Measurements from ENCODE around the gene IL17C. TPM values are rescaled to one million over a fixed set of nuclear protein-coding genes. Genes with fewer than 3 reads are reported as not detected.

Gene IL17C
- total RNA-seq, 4 donors from 2014 or later, result not detected

DNA sequence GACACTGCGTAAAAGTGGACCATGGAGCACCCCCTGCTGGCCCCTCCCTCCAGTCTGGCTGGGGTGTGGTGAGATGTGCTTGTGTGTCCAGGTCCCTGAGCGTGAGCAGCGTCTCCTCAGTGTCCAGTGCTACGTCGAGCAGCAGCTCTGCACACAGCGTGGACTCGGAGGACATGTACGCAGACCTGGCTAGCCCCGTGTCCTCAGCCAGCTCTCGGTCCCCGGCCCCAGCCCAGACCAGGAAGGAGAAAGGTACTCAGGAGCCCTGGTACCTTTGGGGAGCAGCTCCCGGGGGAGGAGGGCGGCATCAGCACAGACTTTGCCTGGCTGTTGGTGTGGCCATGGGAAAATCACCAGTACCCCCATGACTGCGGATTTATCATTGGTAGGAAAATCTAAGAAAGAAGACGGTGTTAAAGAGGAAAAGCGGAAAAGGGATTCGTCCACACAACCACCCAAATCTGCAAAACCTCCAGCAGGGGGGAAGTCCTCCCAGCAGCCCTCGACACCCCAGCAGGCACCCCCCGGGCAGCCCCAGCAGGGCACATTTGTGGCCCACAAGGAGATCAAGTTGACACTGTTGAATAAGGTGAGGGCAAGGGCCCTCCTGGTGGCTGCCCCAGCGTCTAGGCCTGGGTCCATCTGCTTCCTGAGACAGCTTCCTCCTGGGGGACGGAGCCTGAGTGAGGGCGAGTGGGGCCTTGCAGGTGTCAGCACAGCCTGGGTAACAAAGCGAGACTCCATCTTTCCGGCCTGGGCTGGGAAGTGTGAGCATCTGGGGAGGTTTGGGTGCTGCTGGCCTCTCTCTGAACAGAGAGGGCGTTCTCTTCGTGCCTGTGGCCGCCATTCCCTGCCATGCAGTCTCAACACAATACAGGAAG lies 10.6 kb upstream of the IL17C start:
- Histone ChIP-seq H3K4me1 (no peaks in the 10 kb centered on the region), H3K27me3 (no peaks in the 10 kb centered on the region), H3K9me3 (no peaks in the 10 kb centered on the region), H3K4me3 (no peak overlapping the region), H3K27ac (no peak overlapping the region), H3K36me3 (peaks cover 0 to 100% of the 10 kb centered on the region in 2 donors)
- WGBS, 2 donors (ENCODE audit: low coverage in 1 of 2), result 97% methylated on average over 4 of the region's 27 CpGs; no CpG with 5 or more reads in 1 of the 2 donors
- TF ChIP-seq, protein P1, sequence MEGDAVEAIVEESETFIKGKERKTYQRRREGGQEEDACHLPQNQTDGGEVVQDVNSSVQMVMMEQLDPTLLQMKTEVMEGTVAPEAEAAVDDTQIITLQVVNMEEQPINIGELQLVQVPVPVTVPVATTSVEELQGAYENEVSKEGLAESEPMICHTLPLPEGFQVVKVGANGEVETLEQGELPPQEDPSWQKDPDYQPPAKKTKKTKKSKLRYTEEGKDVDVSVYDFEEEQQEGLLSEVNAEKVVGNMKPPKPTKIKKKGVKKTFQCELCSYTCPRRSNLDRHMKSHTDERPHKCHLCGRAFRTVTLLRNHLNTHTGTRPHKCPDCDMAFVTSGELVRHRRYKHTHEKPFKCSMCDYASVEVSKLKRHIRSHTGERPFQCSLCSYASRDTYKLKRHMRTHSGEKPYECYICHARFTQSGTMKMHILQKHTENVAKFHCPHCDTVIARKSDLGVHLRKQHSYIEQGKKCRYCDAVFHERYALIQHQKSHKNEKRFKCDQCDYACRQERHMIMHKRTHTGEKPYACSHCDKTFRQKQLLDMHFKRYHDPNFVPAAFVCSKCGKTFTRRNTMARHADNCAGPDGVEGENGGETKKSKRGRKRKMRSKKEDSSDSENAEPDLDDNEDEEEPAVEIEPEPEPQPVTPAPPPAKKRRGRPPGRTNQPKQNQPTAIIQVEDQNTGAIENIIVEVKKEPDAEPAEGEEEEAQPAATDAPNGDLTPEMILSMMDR (IDR thresholded peaks at IDR 0.05), result no peak
- TF ChIP-seq POLR2A (IDR thresholded peaks at IDR 0.05) (no peak), EP300 (IDR thresholded peaks at IDR 0.05) (no peak), POLR2AphosphoS5 (IDR thresholded peaks at IDR 0.05) (no peak)
- ATAC-seq, result no peak

DNA sequence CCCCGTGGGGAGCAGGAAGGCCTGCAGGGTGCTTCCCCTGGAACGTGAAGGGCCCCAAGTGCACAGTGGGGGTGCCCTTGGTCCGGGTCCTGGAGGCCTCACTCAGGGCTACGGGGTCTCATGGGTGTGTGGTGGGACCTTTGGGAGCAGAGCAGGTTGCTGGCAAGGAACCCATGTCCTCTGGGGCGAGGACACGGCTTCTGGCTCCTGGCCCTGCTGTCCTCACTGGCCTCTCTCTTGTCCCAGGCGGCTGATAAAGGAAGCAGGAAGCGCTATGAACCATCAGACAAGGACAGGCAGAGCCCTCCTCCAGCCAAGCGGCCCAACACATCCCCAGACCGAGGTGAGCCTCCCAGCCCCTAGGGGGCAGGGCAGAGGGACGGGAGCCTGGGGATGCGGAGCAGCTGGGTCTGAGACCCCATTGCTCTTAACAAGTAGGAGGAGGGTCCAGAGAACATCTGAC lies 9.8 kb upstream of the IL17C start:
- peaks cover 0 to under 1% (median 0%) of the 10 kb centered on the region in 3 donors for H3K4me1 ChIP-seq
- no peak overlapping the region for H3K4me3 ChIP-seq
- no peak overlapping the region for H3K27ac ChIP-seq
- WGBS, 2 donors (ENCODE audit: low coverage in 1 of 2), result 40% methylated on average over 2 of the region's 12 CpGs; no CpG with 5 or more reads in 1 of the 2 donors
- ATAC-seq, result peak; percentile 28
- peaks cover under 1% of the 10 kb centered on the region for H3K27me3 ChIP-seq
- H3K9me3 ChIP-seq, result no peaks in the 10 kb centered on the region
- H3K36me3 ChIP-seq, result peaks cover 0 to 100% of the 10 kb centered on the region in 2 donors
- TF ChIP-seq POLR2AphosphoS5 (IDR thresholded peaks at IDR 0.05) (no peak), POLR2A (IDR thresholded peaks at IDR 0.05) (no peak), EP300 (IDR thresholded peaks at IDR 0.05) (no peak)
- TF ChIP-seq, protein P1 (IDR thresholded peaks at IDR 0.05), result peak in 1 of 4 experiments; percentile 4

DNA sequence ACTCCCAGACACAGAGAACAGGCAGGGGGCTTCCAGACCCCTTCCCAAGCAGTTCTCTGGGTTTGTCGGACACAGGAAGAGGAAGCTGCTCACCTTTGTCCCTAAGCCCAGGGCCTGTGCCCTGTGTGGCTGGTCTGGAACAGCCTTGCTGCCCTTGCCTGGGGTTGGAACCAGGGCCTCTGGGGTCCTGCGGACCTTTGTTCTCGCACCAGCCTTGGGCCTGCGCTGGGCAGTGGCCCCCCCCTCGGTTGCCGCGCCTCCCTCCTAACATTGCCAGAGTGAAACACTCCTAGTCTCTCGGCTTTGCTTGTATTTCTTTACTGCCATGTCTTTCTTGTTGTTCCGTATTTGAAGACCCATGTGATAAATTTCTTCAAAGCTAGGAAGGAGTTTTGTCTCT lies 8.5 kb upstream of the IL17C start:
- Histone ChIP-seq H3K4me1 (peaks cover 0 to 13% (median under 1%) of the 10 kb centered on the region in 3 donors), H3K27me3 (peaks cover 13% of the 10 kb centered on the region), H3K4me3 (no peak overlapping the region), H3K27ac (no peak overlapping the region), H3K9me3 (no peaks in the 10 kb centered on the region), H3K36me3 (peaks cover 0 to 91% of the 10 kb centered on the region in 2 donors)
- ATAC-seq, result no peak
- TF ChIP-seq, protein P1 (IDR thresholded peaks at IDR 0.05), result no peak
- TF ChIP-seq EP300 (IDR thresholded peaks at IDR 0.05) (no peak), POLR2AphosphoS5 (IDR thresholded peaks at IDR 0.05) (no peak), POLR2A (IDR thresholded peaks at IDR 0.05) (no peak)
- 82% methylated on average over 9 of the region's 9 CpGs; no CpG with 5 or more reads in 1 of the 2 donors for WGBS, 2 donors (ENCODE audit: low coverage in 1 of 2)

DNA sequence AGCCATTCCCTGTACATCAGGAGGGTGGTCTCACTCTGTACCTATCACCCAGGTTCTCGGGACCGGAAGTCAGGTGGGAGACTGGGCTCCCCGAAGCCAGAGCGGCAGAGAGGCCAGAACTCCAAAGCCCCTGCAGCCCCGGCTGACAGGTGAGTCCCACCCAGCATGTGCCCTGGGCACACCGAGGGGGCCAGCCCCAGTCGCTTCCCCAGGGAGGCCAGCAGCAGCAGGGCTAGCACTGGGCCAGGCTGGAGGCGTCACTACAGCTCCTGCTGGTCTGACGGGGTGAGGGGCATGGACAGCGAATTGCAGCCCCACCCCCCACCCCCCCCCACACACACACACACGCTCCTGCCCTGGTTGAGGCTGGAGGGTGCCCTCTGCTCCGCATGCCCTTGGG lies 7.9 kb upstream of the IL17C start:
- 83% methylated on average over 6 of the region's 12 CpGs; no CpG with 5 or more reads in 1 of the 2 donors for WGBS, 2 donors (ENCODE audit: low coverage in 1 of 2)
- Histone ChIP-seq H3K4me1 (peaks cover 0 to 19% (median 3%) of the 10 kb centered on the region in 3 donors), H3K27me3 (peaks cover 19% of the 10 kb centered on the region), H3K36me3 (peaks cover 0 to 85% of the 10 kb centered on the region in 2 donors), H3K9me3 (no peaks in the 10 kb centered on the region), H3K4me3 (no peak overlapping the region), H3K27ac (no peak overlapping the region)
- TF ChIP-seq, protein P1 (IDR thresholded peaks at IDR 0.05), result no peak
- no peak for TF ChIP-seq EP300 (IDR thresholded peaks at IDR 0.05)
- TF ChIP-seq POLR2A (IDR thresholded peaks at IDR 0.05), result no peak
- no peak for TF ChIP-seq POLR2AphosphoS5 (IDR thresholded peaks at IDR 0.05)
- no peak for ATAC-seq
